HG03575 (cell line): Measurements from ENCODE around the gene HS3ST6.
"Not testable (repeated sequence)": the region's sequence is repeated elsewhere in the genome, so short reads cannot be mapped to it uniquely, and the experiment has no call there.

Experiments
- ATAC-seq: cut with Tn5 transposase; IDR thresholded peaks from one replicate; pipeline ENCODE4 v1.9.1; 2021; ENCODE audit not compliant: unreplicated experiment, insufficient number of reproducible peaks, low FRiP score; ENCODE audit errors: extremely low read depth

HS3ST6 gene

DNA sequence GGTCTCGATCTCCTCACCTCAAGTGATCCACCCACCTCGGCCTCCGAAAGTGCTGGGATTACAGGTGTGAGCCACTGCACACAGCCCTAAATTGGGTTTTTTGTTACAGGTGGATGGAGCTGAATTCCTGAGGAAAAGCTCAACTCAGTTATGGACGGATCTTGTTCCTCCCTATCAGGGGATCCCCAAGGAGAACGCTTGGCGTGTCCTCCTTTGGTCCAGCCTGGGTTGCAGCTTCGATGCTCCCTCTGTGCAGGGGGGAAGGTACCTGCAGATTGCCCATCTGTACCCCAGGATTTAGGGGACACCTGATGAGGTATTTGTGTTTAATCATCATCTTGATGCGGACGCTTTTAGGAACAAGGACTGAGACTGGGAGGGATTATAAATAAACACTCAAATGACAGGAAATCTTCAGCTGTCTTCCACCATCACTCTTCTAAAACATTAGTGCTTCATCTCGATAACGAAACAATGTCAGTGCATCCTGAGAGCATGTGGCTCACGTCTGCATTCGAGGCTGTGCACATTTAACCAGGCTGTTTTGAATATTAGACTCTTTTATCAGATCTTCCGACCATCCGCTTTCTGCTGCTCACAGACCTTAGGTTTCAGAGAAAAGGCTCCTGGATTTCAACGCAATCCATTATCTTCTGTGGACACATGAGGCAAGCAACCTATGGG is 28.0 kb downstream of the HS3ST6 start:
- ATAC-seq, result no peak

- ATAC-seq, result no peak
Measured at GRCh38 chr16:1887711-1888354, 30.4 kb downstream of the HS3ST6 start.

DNA sequence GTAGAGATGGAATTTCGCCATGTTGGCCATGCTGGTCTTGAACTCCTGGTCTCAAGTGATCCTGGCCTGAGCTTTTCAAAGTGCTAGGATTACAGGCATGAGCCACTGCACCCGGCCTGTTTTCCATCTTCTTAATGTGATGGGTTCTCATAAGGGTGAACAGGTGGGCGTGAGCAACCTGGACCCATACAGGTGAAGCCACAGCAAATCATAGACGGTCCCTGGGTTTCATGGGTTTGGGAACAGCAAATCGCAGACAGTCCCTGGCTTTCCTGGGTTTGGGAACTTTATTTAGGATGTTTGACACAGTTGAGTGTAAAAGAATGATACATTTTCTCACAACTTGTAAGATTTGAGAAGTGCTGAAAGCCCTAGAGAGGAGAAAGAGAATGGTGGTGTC is 33.3 kb downstream of the HS3ST6 start:
- ATAC-seq, result no peak

DNA sequence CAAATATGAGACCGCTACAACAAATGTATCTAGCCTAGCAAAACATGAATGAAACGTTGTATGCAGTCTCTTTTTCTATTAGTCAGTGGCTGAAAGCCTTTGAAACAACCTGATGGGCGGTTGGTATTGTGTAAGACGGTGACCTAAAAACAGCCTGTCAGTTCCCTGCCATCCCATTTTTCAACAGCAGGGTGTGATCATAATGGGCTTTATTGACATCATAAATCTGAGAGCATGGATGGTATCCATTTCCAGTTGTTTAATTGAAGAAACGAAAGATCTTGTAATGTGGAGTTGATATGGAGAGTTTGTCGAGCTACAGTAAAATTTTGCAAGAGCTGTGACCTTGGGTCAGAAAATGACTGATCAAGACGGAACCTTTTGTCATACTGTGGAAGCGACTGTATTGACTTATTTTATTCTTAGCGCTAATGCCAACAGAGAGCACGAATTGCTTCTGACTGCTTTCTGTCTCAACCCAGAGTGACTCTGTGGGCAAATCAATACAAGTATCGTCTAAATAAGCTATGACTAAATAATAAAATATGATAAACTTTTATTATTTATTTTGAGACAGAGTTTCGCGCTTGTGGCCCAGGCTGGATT is 34.0 kb downstream of the HS3ST6 start:
- no peak for ATAC-seq

GRCh38 chr16:1881172-1881571 is 37.0 kb downstream of the HS3ST6 start:
- not testable (repeated sequence) for ATAC-seq

DNA sequence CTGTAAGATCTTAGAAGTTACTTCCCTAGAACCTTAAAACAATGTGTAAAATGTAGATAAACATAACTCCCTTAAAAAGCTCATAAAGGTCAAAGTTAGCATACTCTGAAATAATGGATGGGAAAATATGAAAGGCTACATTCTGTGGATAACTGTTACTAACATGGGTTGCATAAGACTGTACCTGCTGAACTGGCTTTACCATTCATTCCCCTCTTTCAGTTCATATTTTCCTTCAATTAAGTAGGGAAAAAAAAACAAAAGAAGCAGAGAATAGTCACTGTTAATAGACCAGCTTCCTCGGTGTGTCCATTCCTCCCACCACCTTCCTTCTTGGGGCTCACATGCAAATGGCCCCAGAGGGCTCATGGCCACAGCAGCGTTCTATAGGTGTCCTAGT is 38.7 kb downstream of the HS3ST6 start:
- no peak for ATAC-seq

- no peak for ATAC-seq
Measured at GRCh38 chr16:1878256-1878655, 40.0 kb downstream of the HS3ST6 start.

- ATAC-seq, result no peak
Measured at GRCh38 chr16:1877804-1878203, 40.4 kb downstream of the HS3ST6 start.

DNA sequence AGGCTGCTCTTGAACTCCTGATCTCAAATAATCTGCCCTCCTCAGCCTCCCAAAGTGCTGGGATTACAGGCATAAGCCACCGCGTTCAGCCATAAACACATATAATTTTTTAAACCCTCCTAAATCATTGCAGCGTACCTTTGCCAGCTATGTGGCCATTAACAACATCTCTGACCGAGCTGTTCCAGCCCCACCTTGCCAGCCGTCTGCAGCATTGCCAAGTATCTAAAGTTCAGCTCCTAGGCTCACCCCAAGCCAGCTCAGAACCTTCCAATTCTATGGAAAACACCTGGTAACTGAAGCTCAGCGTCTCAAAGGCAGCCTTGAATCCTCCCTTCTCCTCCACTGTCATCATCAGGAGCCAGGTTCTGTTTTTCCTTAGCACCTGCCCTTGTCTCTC is 41.1 kb downstream of the HS3ST6 start:
- ATAC-seq, result no peak

GRCh38 chr16:1876468-1876867 is 41.7 kb downstream of the HS3ST6 start:
- no peak for ATAC-seq

GRCh38 chr16:1876066-1876465 is 42.1 kb downstream of the HS3ST6 start:
- not testable (repeated sequence) for ATAC-seq

DNA sequence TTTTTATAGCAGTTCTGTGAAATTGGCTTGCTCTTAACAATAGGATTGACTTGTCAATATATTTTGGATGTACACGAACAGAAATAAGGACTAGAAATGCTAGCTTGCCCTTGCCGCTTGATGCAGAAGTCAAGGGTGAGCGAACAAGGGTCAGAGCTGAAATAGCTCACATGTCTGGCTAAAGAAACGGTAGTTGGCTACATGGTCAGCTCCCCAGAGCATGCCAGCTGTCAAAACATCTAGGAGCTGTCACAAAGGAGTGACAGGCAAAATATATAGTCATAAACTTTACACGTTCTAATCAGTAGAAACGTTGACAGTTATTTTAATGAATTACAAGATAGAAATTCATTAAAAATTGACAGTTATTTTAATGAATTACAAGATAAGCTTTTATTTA is 43.4 kb downstream of the HS3ST6 start:
- ATAC-seq, result no peak

- no peak for ATAC-seq
Measured at GRCh38 chr16:1871974-1872635, 46.1 kb downstream of the HS3ST6 start, which contains the start of gene MEIOB. MEIOB (minus strand) TSS chr16:1872164; CDS start chr16:1868175, 3,989 bp downstream.

- ATAC-seq, result no peak
Measured at GRCh38 chr16:1870365-1871082, 47.7 kb downstream of the HS3ST6 start.

DNA sequence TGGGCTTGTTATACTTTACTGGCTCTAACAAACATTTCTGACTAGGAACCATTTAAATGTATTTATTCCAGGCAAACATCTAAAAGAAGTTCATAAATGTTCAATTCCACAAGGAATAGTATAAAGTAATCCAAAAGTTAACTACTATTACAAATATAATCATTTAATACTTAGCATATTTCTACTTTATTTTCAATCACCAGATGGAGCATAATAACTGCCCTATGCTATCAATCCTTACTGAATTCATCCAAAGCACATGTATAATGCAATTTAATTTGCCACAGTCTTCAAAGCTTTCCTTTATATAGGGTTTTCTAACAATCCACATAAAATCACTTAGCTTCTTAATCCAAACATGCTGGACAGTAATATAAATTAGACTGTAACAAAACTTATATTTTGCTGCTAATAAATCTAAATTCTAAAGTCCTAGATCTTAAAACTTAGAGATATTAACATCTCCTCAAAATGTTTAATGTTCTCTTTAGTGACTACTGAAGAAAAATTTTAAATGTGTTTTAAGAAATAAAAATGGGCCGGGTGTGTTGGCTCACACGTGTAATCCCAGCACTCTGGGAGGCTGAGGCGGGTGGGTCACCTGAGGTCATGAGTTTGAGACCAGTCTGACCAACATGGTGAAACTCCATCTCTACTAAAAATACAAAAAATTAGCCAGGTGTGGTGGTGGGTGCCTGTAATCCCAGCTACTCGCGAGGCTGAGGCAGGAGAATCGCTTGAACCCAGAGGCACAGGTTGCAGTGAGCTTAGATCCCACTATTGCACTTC is 52.1 kb downstream of the HS3ST6 start:
- no peak for ATAC-seq

DNA sequence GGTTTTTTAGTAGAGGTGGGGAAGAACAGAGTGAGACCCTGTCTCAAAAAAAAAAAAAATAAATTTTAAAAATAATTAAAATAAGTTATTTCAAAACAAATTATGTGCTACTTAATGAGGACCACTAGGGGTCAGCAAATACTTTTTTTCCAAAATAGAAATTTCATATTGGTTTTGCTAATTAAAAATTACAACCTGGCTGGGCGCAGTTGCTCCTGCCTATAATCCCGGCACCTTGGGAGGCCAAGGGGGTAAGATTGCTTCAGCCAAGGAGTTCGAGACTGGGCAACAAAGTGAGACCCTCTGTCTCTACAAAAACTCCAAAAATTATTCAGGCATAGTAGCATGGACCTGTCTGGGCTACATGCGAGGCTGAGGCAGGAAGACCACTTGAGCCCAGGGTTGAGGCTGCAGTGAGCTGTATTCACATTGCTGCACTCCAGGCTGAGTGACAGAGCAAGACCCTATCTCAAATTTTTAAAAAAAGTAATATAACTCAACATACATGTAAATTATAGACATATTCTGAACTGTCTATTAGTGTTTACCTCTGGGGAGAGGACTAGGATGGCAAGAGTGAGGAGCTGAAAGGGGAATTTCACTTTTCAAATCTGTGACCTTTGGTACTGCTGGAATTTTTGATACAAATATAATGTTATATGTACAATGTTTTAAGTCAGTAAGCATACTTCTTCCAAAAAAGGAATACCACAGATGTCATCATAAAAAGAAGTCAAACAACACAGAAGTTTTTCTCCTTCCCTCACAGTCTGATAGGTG is 54.3 kb downstream of the HS3ST6 start:
- ATAC-seq, result no peak

- no peak for ATAC-seq
Measured at GRCh38 chr16:1862394-1862793, 55.8 kb downstream of the HS3ST6 start.

- no peak for ATAC-seq
Measured at GRCh38 chr16:1861730-1862129, 56.5 kb downstream of the HS3ST6 start.
